H1 (cell line): ENCODE measurements around the gene COMMD8. TPM values are rescaled to one million over a fixed set of nuclear protein-coding genes. Genes with fewer than 3 reads are reported as not detected.

Experiments
- CBX5 ChIP-seq: fragments of 300-800, 300-1000 bp; sonication (generic); IDR thresholded peaks from 2 replicates; pipeline ENCODE4 v1.7.1; 2016; ENCODE audit warnings: antibody characterized with exemption, low read length, low read depth
- KDM4A ChIP-seq: IDR thresholded peaks from one replicate; pipeline ENCODE4 v1.7.1; 2012; ENCODE audit warnings: low read depth, mild to moderate bottlenecking, moderate library complexity, low read length, inconsistent platforms; ENCODE audit not compliant: severe bottlenecking
- MAFK ChIP-seq: IDR thresholded peaks from 2 replicates; pipeline ENCODE4 v1.6.1; 2012; ENCODE audit warnings: low read depth, mild to moderate bottlenecking, improper control_type of control experiment, low read length
- POU5F1 ChIP-seq: IDR thresholded peaks from 2 replicates; pipeline ENCODE4 v1.6.1; 2011; ENCODE audit warnings: low read depth, mild to moderate bottlenecking, low read length, moderate library complexity
- RAD21 ChIP-seq, 2 experiments: IDR thresholded peaks in 1 of 2; conservative IDR thresholded peaks in 1 of 2; 2 replicates each; pipeline ENCODE4 v1.6.1; 2011; ENCODE audit warnings: low read depth in 2 of 2, low read length in 2 of 2, improper control_type of control experiment in 1 of 2, inconsistent platforms in 1 of 2, mild to moderate bottlenecking in 1 of 2, moderate library complexity in 1 of 2
- polyA plus RNA-seq, 7 experiments: library from polyadenylated mRNA; depleted of rRNA in 3 of 7; stranded (reverse) in 5 of 7; unstranded in 2 of 7; fragments of >200 nt in 5 of 7; fragments of 200-250 nt in 2 of 7; gene quantifications; 1 replicate in 5 of 7; 2 replicates in 1 of 7; 4 replicates in 1 of 7; pipeline versions ENCODE4 v1.2.1 to v1.2.3, GENCODE V29; 2011 to 2013; ENCODE audit warnings: missing spikeins in 2 of 7, mixed read lengths in 2 of 7
- total RNA-seq: library from RNA; stranded (reverse); fragmentation: NEBNext Ultra II Directional; extraction: Animal tissue kit (Norgen Biotek cat#: 25700); gene quantifications from 2 replicates; pipeline ENCODE4 v1.2.1, GENCODE V29; 2021

The COMMD8 gene
- total and polyA plus RNA-seq, 2 of the 8 experiments (the other 6 are each of a cell fraction or from before 2014, with no cell fraction given), result 1.6 to 7.2 TPM

- TF ChIP-seq RAD21 (IDR thresholded peaks at IDR 0.05 in 1 of 2, conservative IDR thresholded peaks at IDR 0.05 in 1 of 2; ENCODE audit: low read depth in 2 of 2, low read length in 2 of 2), result peak in 1 of 2 experiments; percentile 31; a peak in 2 of 4 replicates
- no peak for TF ChIP-seq MAFK
- no peak for TF ChIP-seq CBX5
- TF ChIP-seq KDM4A, result peak; percentile 94
- TF ChIP-seq POU5F1, result 0 out of 2 replicates have a peak, but pooled peaks have one; percentile 9
- TF ChIP-seq, all 59 proteins: peak for 32
These were observed at the start of gene COMMD8 (continued) for GRCh38 chr4:47463235-47463956.
